ENCODE results near the gene PEX11B. TPM values are rescaled to one million over a fixed set of nuclear protein-coding genes. Genes with fewer than 3 reads are reported as not detected.

PEX11B gene
- total RNA-seq, 4 donors from 2014 or later: 19.3 to 30.8 (median 25.1) TPM

GRCh38 chr1:145891587-145892485 is 26.7 kb downstream of the PEX11B start:
- Histone ChIP-seq H3K4me3 (peak overlapping the region in 3 of 4 donors; percentile 7 to 32 (median 23)), H3K4me1 (peaks cover 20 to 47% (median 20%) of the 10 kb centered on the region in 3 donors), H3K27ac (peak overlapping the region; percentile 80 to 93 (median 90)), H3K36me3 (no peaks in the 10 kb centered on the region), H3K9me3 (no peaks in the 10 kb centered on the region), H3K27me3 (no peaks in the 10 kb centered on the region)
- DNase-seq: no peak
- 3 to 4% methylated on average over 2 to 4 of the region's 6 CpGs for WGBS, 2 donors
- intact Hi-C loops (cut with DNase I): no loop called here
- TF ChIP-seq CTCF (IDR thresholded peaks at IDR 0.05) (peak; percentile 89 to 97 (median 94)), POLR2A (IDR thresholded peaks at IDR 0.05) (peak in 1 of 4 donors; percentile 27)

DNA sequence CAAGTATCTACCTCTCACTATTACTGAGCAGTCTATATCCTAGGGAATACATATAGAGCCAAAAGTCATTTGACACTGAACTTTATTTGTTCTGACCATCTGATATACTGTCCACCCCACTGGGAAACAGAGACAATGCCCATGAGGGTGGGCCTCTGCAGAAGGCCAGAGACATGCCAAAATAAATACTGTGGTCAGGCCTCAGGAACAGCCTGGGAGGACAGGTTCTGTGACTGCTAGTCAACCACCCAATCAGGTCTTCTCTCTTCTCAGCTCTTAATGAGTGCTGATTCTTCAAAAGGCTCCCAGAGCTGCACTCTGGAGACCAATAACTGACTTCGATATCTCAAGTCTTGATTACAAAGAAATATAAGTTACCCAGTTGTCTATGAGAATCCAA is 27.4 kb downstream of the PEX11B start:
- H3K9me3 ChIP-seq: no peaks in the 10 kb centered on the region
- TF ChIP-seq POLR2A (IDR thresholded peaks at IDR 0.05) (no peak), CTCF (IDR thresholded peaks at IDR 0.05) (no peak)
- H3K4me1 ChIP-seq: peaks cover 20 to 54% (median 25%) of the 10 kb centered on the region in 3 donors
- peak overlapping the region in 1 of 4 donors; percentile 32 for H3K4me3 ChIP-seq
- no peaks in the 10 kb centered on the region for H3K27me3 ChIP-seq
- WGBS, 2 donors: 29 to 30% methylated on average over 1 of the region's 1 CpG
- intact Hi-C loops (cut with DNase I): no loop called here
- no peak for DNase-seq
- peak overlapping the region; percentile 80 to 93 (median 90) for H3K27ac ChIP-seq
- H3K36me3 ChIP-seq: no peaks in the 10 kb centered on the region

DNA sequence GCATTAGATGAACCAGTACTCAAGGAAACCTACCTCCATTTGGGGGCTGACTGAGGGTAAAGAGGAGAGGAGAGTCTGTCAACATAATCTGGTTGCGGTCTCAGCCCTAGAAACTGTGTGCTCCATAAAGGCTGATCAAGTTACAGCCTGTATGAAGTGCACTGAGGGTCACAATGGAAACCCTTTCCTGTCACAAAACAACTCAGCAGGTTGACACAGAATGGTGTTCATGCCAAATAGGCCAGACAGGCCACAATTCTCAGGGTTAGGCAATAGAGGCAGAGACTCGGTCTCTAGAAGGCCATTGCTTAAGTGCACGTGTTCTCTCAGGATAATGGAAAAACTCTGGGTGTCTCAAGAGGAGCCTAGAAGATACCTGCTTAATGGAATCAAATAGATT is 28.8 kb downstream of the PEX11B start:
- Histone ChIP-seq H3K4me3 (no peak overlapping the region), H3K4me1 (peaks cover 26 to 67% (median 30%) of the 10 kb centered on the region in 3 donors), H3K36me3 (no peaks in the 10 kb centered on the region), H3K9me3 (no peaks in the 10 kb centered on the region), H3K27me3 (no peaks in the 10 kb centered on the region), H3K27ac (peak overlapping the region in 2 of 4 donors; percentile 34 to 92)
- DNase-seq: no peak
- 74 to 79% methylated on average over 3 of the region's 3 CpGs for WGBS, 2 donors
- intact Hi-C loops (cut with DNase I): no loop called here
- TF ChIP-seq CTCF (IDR thresholded peaks at IDR 0.05) (no peak), POLR2A (IDR thresholded peaks at IDR 0.05) (no peak)

- Histone ChIP-seq H3K4me1 (peaks cover 26 to 67% (median 26%) of the 10 kb centered on the region in 3 donors), H3K4me3 (no peak overlapping the region), H3K27me3 (no peaks in the 10 kb centered on the region), H3K27ac (no peak overlapping the region), H3K36me3 (no peaks in the 10 kb centered on the region), H3K9me3 (no peaks in the 10 kb centered on the region)
- no peak for DNase-seq
- WGBS, 2 donors: 71 to 73% methylated on average over 5 of the region's 5 CpGs
- TF ChIP-seq POLR2A (IDR thresholded peaks at IDR 0.05): no peak
- TF ChIP-seq CTCF (IDR thresholded peaks at IDR 0.05): no peak
- intact Hi-C loops (cut with DNase I): no loop called here
These were observed 30.9 kb downstream of the PEX11B start for GRCh38 chr1:145887631-145888030.

- Histone ChIP-seq H3K36me3 (no peaks in the 10 kb centered on the region), H3K4me3 (no peak overlapping the region), H3K4me1 (peaks cover 19 to 59% (median 20%) of the 10 kb centered on the region in 3 donors), H3K27me3 (no peaks in the 10 kb centered on the region), H3K9me3 (no peaks in the 10 kb centered on the region), H3K27ac (no peak overlapping the region)
- DNase-seq: no peak
- 55 to 64% methylated on average over 6 to 8 of the region's 8 CpGs for WGBS, 2 donors
- no peak for TF ChIP-seq POLR2A (IDR thresholded peaks at IDR 0.05)
- TF ChIP-seq CTCF (IDR thresholded peaks at IDR 0.05): no peak
- intact Hi-C loops (cut with DNase I): no loop called here
These were observed 31.7 kb downstream of the PEX11B start for GRCh38 chr1:145886816-145887215.

Measured in esophagus squamous epithelium (tissue), 5 donors.